Mesendoderm (in vitro differentiated cells): ENCODE measurements around the gene THAP5.
A peak's percentile ranks its signal among the peaks of the same experiment; 100 is the strongest.

ENCODE experiments used
- DNase-seq: peaks from one replicate; pipeline ENCODE4 v3.0.0; 2013
- H2AK5ac ChIP-seq: 2 replicates; pipeline ENCODE4 v1.6.1; 2013; ENCODE audit warnings: low read length, inconsistent platforms
- H2BK120ac ChIP-seq: 2 replicates; pipeline ENCODE4 v1.6.1; 2013; ENCODE audit warnings: low read depth, mild to moderate bottlenecking, low read length, moderate library complexity, mixed read lengths
- H2BK15ac ChIP-seq: replicated peaks from 2 replicates; pipeline ENCODE4 v1.6.1; 2013; ENCODE audit warnings: low read depth, mild to moderate bottlenecking, moderate library complexity
- H2BK5ac ChIP-seq: 2 replicates; pipeline ENCODE4 v1.6.1; 2013; ENCODE audit warnings: low read length, inconsistent platforms
- H3K18ac ChIP-seq: 2 replicates; pipeline ENCODE4 v1.6.1; 2013; ENCODE audit warnings: mild to moderate bottlenecking, low read length, mixed read lengths
- H3K23ac ChIP-seq: one replicate; pipeline ENCODE4 v1.6.1; 2013; ENCODE audit warnings: low read length
- H3K27ac ChIP-seq: 2 replicates; pipeline ENCODE4 v1.5.1; 2013; ENCODE audit warnings: low read depth, mild to moderate bottlenecking, inconsistent platforms, low read length, moderate library complexity
- H3K27me3 ChIP-seq: 2 replicates; pipeline ENCODE4 v1.6.1; 2013; ENCODE audit warnings: low read length, control low read depth, mild to moderate bottlenecking, inconsistent platforms; ENCODE audit not compliant: insufficient read depth, poor library complexity
- H3K36me3 ChIP-seq: 2 replicates; pipeline ENCODE4 v1.6.1; 2013; ENCODE audit warnings: low read length, inconsistent platforms; ENCODE audit not compliant: control insufficient read depth, insufficient read depth
- H3K4ac ChIP-seq: one replicate; pipeline ENCODE4 v1.6.1; 2013; ENCODE audit warnings: low read depth, mild to moderate bottlenecking, low read length, moderate library complexity
- H3K4me1 ChIP-seq: 2 replicates; pipeline ENCODE4 v1.6.1; 2013; ENCODE audit warnings: low read depth, low read length, inconsistent platforms; ENCODE audit not compliant: control insufficient read depth
- H3K4me2 ChIP-seq: 2 replicates; pipeline ENCODE4 v1.6.1; 2013; ENCODE audit warnings: low read length
- H3K4me3 ChIP-seq: 2 replicates; pipeline ENCODE4 v1.5.1; 2013; ENCODE audit warnings: mild to moderate bottlenecking, low read length
- H3K56ac ChIP-seq: one replicate; pipeline ENCODE4 v1.6.1; 2013; ENCODE audit warnings: low read length
- H3K79me1 ChIP-seq: 2 replicates; pipeline ENCODE4 v1.6.1; 2013; ENCODE audit warnings: low read length, inconsistent platforms
- H3K79me2 ChIP-seq: 2 replicates; pipeline ENCODE4 v1.6.1; 2013; ENCODE audit warnings: mild to moderate bottlenecking, low read length; ENCODE audit not compliant: control insufficient read depth, insufficient read depth
- H3K9ac ChIP-seq: 2 replicates; pipeline ENCODE4 v1.6.1; 2013; ENCODE audit warnings: low read length, inconsistent platforms
- H4K5ac ChIP-seq: one replicate; pipeline ENCODE4 v1.6.1; 2013; ENCODE audit warnings: low read length
- H4K8ac ChIP-seq: one replicate; pipeline ENCODE4 v1.6.1; 2013; ENCODE audit warnings: low read depth, mild to moderate bottlenecking, control low read depth, low read length, moderate library complexity
- WGBS: extraction: QIAGEN DNeasy Blood & Tissue Kit; methylation state at CpG from one replicate; pipeline ENCODE4 v1.1.7; 2013; ENCODE audit warnings: low lambda C conversion rate, missing lambda C conversion rate; ENCODE audit not compliant: insufficient coverage; ENCODE audit errors: extremely low coverage; 5-methylcytosine and 5-hydroxymethylcytosine counted together

The THAP5 gene

DNA sequence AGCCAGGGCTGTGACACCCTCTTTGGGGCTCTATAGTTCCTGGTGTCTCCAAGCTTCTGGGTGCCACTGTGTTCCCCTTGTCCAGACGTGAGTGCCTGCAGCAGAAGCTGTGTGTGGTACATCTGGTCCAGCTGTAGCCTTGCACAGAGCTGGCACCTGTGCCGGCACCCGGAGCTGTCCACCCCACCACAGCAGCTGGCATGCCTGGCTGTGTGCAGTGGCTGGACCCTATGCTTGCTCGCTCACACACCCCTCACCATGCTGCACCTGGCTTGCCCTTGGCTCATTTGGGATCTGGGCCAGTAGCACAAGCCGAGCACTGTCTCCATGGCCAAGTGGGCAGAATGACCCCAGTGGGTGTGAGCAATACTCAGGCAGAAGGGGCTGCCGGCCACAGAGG, 10.8 kb upstream of the THAP5 start:
- DNase-seq, result no peak
- H4K8ac ChIP-seq, result no peak overlapping the region
- H2AK5ac ChIP-seq, result no peak overlapping the region
- H3K23ac ChIP-seq, result no peak overlapping the region
- no peaks in the 10 kb centered on the region for H3K27me3 ChIP-seq
- H3K18ac ChIP-seq, result no peak overlapping the region
- H4K5ac ChIP-seq, result no peak overlapping the region
- H2BK5ac ChIP-seq, result no peak overlapping the region
- peaks cover 1% of the 10 kb centered on the region for H3K79me1 ChIP-seq
- no peak overlapping the region for H3K56ac ChIP-seq
- no peak overlapping the region for H3K4me2 ChIP-seq
- no CpG with 5 or more reads among the region's 6 CpGs for WGBS
- no peak overlapping the region for H3K27ac ChIP-seq
- no peak overlapping the region for H2BK120ac ChIP-seq
- peaks cover 2% of the 10 kb centered on the region for H3K4me1 ChIP-seq
- no peak overlapping the region for H3K4ac ChIP-seq
- H3K36me3 ChIP-seq, result peaks cover 2% of the 10 kb centered on the region
- no peak overlapping the region for H2BK15ac ChIP-seq
- no peak overlapping the region for H3K9ac ChIP-seq
- no peak overlapping the region for H3K4me3 ChIP-seq
- no peaks in the 10 kb centered on the region for H3K79me2 ChIP-seq

GRCh38 chr7:108578937-108579336, 9.4 kb upstream of the THAP5 start:
- Histone ChIP-seq H3K79me1 (peaks cover 3% of the 10 kb centered on the region), H3K4me3 (no peak overlapping the region), H3K27me3 (no peaks in the 10 kb centered on the region), H3K18ac (no peak overlapping the region), H3K56ac (no peak overlapping the region), H4K8ac (no peak overlapping the region), H3K9ac (no peak overlapping the region), H3K23ac (no peak overlapping the region), H3K79me2 (no peaks in the 10 kb centered on the region), H2BK15ac (no peak overlapping the region), H4K5ac (no peak overlapping the region), H3K4me2 (no peak overlapping the region), H3K36me3 (peaks cover 2% of the 10 kb centered on the region), H3K4ac (no peak overlapping the region), H3K4me1 (peaks cover 2% of the 10 kb centered on the region), H2BK5ac (no peak overlapping the region), H2BK120ac (no peak overlapping the region), H3K27ac (no peak overlapping the region), H2AK5ac (no peak overlapping the region)
- WGBS, result no CpG with 5 or more reads among the region's 7 CpGs
- no peak for DNase-seq

DNA sequence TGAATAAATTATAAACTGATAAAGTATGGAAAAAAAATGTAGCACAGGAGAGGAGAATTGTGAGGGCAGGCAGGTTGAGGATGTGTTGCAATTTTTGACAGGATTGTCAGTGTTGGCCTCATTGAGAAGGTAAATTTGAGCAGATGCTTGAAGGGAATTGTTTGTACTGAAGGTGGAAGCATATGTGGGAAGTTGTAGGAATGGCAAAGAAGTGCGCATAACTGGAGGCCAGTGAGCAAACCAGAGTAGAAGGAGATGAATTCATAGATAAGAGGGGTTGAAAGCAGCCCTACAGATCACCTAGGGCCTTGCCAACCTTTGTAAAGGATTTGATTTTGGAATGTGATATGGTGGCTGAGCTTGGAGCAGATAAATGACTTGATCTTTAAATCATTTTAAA, 6.6 kb upstream of the THAP5 start:
- Histone ChIP-seq H3K4me3 (no peak overlapping the region), H3K4me2 (no peak overlapping the region), H3K36me3 (peaks cover 2% of the 10 kb centered on the region), H3K18ac (no peak overlapping the region), H4K8ac (no peak overlapping the region), H3K9ac (no peak overlapping the region), H3K23ac (no peak overlapping the region), H2BK5ac (no peak overlapping the region), H3K4me1 (no peaks in the 10 kb centered on the region), H3K79me1 (peaks cover 5% of the 10 kb centered on the region), H2BK120ac (no peak overlapping the region), H3K79me2 (peaks cover 3% of the 10 kb centered on the region), H3K56ac (no peak overlapping the region), H2AK5ac (no peak overlapping the region), H2BK15ac (no peak overlapping the region), H3K4ac (no peak overlapping the region), H3K27me3 (no peaks in the 10 kb centered on the region), H4K5ac (no peak overlapping the region), H3K27ac (no peak overlapping the region)
- no peak for DNase-seq
- WGBS, result no CpG with 5 or more reads among the region's 1 CpG

- Histone ChIP-seq H4K5ac (no peak overlapping the region), H2BK5ac (no peak overlapping the region), H3K4me2 (no peak overlapping the region), H3K56ac (no peak overlapping the region), H4K8ac (no peak overlapping the region), H3K27me3 (no peaks in the 10 kb centered on the region), H3K27ac (no peak overlapping the region), H2BK15ac (no peak overlapping the region), H3K79me2 (peaks cover 12% of the 10 kb centered on the region), H3K23ac (no peak overlapping the region), H3K9ac (no peak overlapping the region), H3K79me1 (peaks cover 7% of the 10 kb centered on the region), H2BK120ac (no peak overlapping the region), H2AK5ac (no peak overlapping the region), H3K4me3 (no peak overlapping the region), H3K18ac (no peak overlapping the region), H3K4ac (no peak overlapping the region), H3K4me1 (no peaks in the 10 kb centered on the region), H3K36me3 (peaks cover 2% of the 10 kb centered on the region)
- WGBS, result no CpG with 5 or more reads among the region's 2 CpGs
- DNase-seq, result no peak
Observed at GRCh38 chr7:108575156-108575555, 5.7 kb upstream of the THAP5 start.

GRCh38 chr7:108572480-108572879, 3.0 kb upstream of the THAP5 start:
- no peaks in the 10 kb centered on the region for H3K4me1 ChIP-seq
- no peak overlapping the region for H2BK15ac ChIP-seq
- no peak overlapping the region for H3K27ac ChIP-seq
- no peak overlapping the region for H3K9ac ChIP-seq
- H3K36me3 ChIP-seq, result no peaks in the 10 kb centered on the region
- no peak overlapping the region for H3K4ac ChIP-seq
- H2BK5ac ChIP-seq, result no peak overlapping the region
- DNase-seq, result no peak
- no peak overlapping the region for H3K18ac ChIP-seq
- no peak overlapping the region for H3K23ac ChIP-seq
- no peak overlapping the region for H4K8ac ChIP-seq
- H3K4me2 ChIP-seq, result no peak overlapping the region
- no peaks in the 10 kb centered on the region for H3K27me3 ChIP-seq
- H3K4me3 ChIP-seq, result no peak overlapping the region
- WGBS, result no CpG with 5 or more reads among the region's 2 CpGs
- no peak overlapping the region for H2BK120ac ChIP-seq
- peaks cover 7% of the 10 kb centered on the region for H3K79me1 ChIP-seq
- H3K79me2 ChIP-seq, result peaks cover 23% of the 10 kb centered on the region
- H3K56ac ChIP-seq, result no peak overlapping the region
- no peak overlapping the region for H4K5ac ChIP-seq
- no peak overlapping the region for H2AK5ac ChIP-seq

GRCh38 chr7:108570146-108570755, 745 bp upstream of the THAP5 start:
- no peaks in the 10 kb centered on the region for H3K36me3 ChIP-seq
- H3K4ac ChIP-seq, result no peak overlapping the region
- no peak overlapping the region for H2BK120ac ChIP-seq
- H3K4me2 ChIP-seq, result peak overlapping the region; percentile 84
- H2BK5ac ChIP-seq, result peak overlapping the region; percentile 65
- no peak overlapping the region for H3K18ac ChIP-seq
- DNase-seq, result peak; percentile 65
- H3K9ac ChIP-seq, result peak overlapping the region; percentile 93
- H3K27me3 ChIP-seq, result no peaks in the 10 kb centered on the region
- H3K27ac ChIP-seq, result peak overlapping the region; percentile 76
- H2AK5ac ChIP-seq, result no peak overlapping the region
- H3K56ac ChIP-seq, result peak overlapping the region; percentile 98
- H2BK15ac ChIP-seq, result no peak overlapping the region
- H4K5ac ChIP-seq, result no peak overlapping the region
- no peaks in the 10 kb centered on the region for H3K4me1 ChIP-seq
- peaks cover 5% of the 10 kb centered on the region for H3K79me1 ChIP-seq
- peak overlapping the region; percentile 85 for H3K4me3 ChIP-seq
- H3K79me2 ChIP-seq, result peaks cover 23% of the 10 kb centered on the region
- H3K23ac ChIP-seq, result peak overlapping the region; percentile 56
- WGBS, result no CpG with 5 or more reads among the region's 36 CpGs
- H4K8ac ChIP-seq, result no peak overlapping the region
